Measurements from ENCODE around the gene NPIPB9.
"Not testable (repeated sequence)": the region's sequence is repeated elsewhere in the genome, so short reads cannot be mapped to it uniquely, and the experiment has no call there.

- TF ChIP-seq YY1, CTCF, ZBTB17 (tag by site-specific recombination; IDR thresholded peaks at IDR 0.05): not testable (repeated sequence)
Observed at GRCh38 chr16:28782357-28782756, 30.8 kb downstream of the NPIPB9 start.
